ENCODE measurements around the gene RAX. TPM values are rescaled to one million over a fixed set of nuclear protein-coding genes. Genes with fewer than 3 reads are reported as not detected.

Gene RAX
- total and polyA plus RNA-seq, 2 donors from 2014 or later = not detected

GRCh38 chr18:59266459-59266858, 6.8 kb downstream of the RAX start:
- intact Hi-C loops (cut with DNase I) = no loop called here
- no peak overlapping the region for H3K4me3 ChIP-seq (ENCODE audit: low read length in 3 of 3)
- H3K4me1 ChIP-seq (ENCODE audit: control insufficient read depth in 2 of 3, insufficient read depth in 2 of 3, low read depth in 1 of 3, low read length in 3 of 3) = no peaks in the 10 kb centered on the region
- H3K36me3 ChIP-seq (ENCODE audit: control insufficient read depth in 2 of 3, insufficient read depth in 3 of 3, low read length in 3 of 3) = no peaks in the 10 kb centered on the region
- H3K27ac ChIP-seq (ENCODE audit: low read depth in 2 of 2, low read length in 2 of 2) = no peak overlapping the region
- no peaks in the 10 kb centered on the region for H3K9me3 ChIP-seq (ENCODE audit: control insufficient read depth in 2 of 3, insufficient read depth in 1 of 3, low read length in 3 of 3)
- FAIRE-seq = no peak
- no peak for TF ChIP-seq CTCF (IDR thresholded peaks at IDR 0.05; ENCODE audit: borderline replicate concordance, extremely low read depth, insufficient read depth)
- peaks cover 78% of the 10 kb centered on the region for H3K27me3 ChIP-seq (ENCODE audit: control insufficient read depth, insufficient read depth, low read length)
- no peak overlapping the region for H3K9ac ChIP-seq (ENCODE audit: low read length in 3 of 3)
- no peak for DNase-seq

GRCh38 chr18:59265974-59266369, 7.3 kb downstream of the RAX start:
- Histone ChIP-seq H3K4me3 (ENCODE audit: low read length in 3 of 3) (no peak overlapping the region), H3K27me3 (ENCODE audit: control insufficient read depth, insufficient read depth, low read length) (peaks cover 73% of the 10 kb centered on the region)
- no peak for FAIRE-seq

GRCh38 chr18:59265246-59265973, 7.8 kb downstream of the RAX start:
- Histone ChIP-seq H3K9ac (ENCODE audit: low read length in 3 of 3) (no peak overlapping the region), H3K27me3 (ENCODE audit: control insufficient read depth, insufficient read depth, low read length) (peaks cover 68% of the 10 kb centered on the region), H3K27ac (ENCODE audit: low read depth in 2 of 2, low read length in 2 of 2) (no peak overlapping the region), H3K4me3 (ENCODE audit: low read length in 3 of 3) (no peak overlapping the region), H3K4me1 (ENCODE audit: control insufficient read depth in 2 of 3, insufficient read depth in 2 of 3, low read depth in 1 of 3, low read length in 3 of 3) (no peaks in the 10 kb centered on the region), H3K36me3 (ENCODE audit: control insufficient read depth in 2 of 3, insufficient read depth in 3 of 3, low read length in 3 of 3) (no peaks in the 10 kb centered on the region), H3K9me3 (ENCODE audit: control insufficient read depth in 2 of 3, insufficient read depth in 1 of 3, low read length in 3 of 3) (no peaks in the 10 kb centered on the region)
- TF ChIP-seq CTCF (IDR thresholded peaks at IDR 0.05; ENCODE audit: borderline replicate concordance, extremely low read depth, insufficient read depth) = no peak
- intact Hi-C loops (cut with DNase I) = no loop called here
- FAIRE-seq = no peak
- DNase-seq = peak in 1 of 5 donors; percentile 45

More at GRCh38 chr18:59265974-59266369, 7.3 kb downstream of the RAX start:
- intact Hi-C loops (cut with DNase I) = no loop called here
- Histone ChIP-seq H3K27ac (ENCODE audit: low read depth in 2 of 2, low read length in 2 of 2) (no peak overlapping the region), H3K9me3 (ENCODE audit: control insufficient read depth in 2 of 3, insufficient read depth in 1 of 3, low read length in 3 of 3) (no peaks in the 10 kb centered on the region), H3K9ac (ENCODE audit: low read length in 3 of 3) (no peak overlapping the region), H3K36me3 (ENCODE audit: control insufficient read depth in 2 of 3, insufficient read depth in 3 of 3, low read length in 3 of 3) (no peaks in the 10 kb centered on the region), H3K4me1 (ENCODE audit: control insufficient read depth in 2 of 3, insufficient read depth in 2 of 3, low read depth in 1 of 3, low read length in 3 of 3) (no peaks in the 10 kb centered on the region)
- no peak for DNase-seq
- no peak for TF ChIP-seq CTCF (IDR thresholded peaks at IDR 0.05; ENCODE audit: borderline replicate concordance, extremely low read depth, insufficient read depth)

Measured in kidney (tissue), 14 donors.